HG03135 (cell line): Measurements from ENCODE around the gene PTPRT.

Experiments used
- ATAC-seq: cut with Tn5 transposase; IDR thresholded peaks from one replicate; pipeline ENCODE4 v1.9.1; 2021; ENCODE audit warnings: mild to moderate bottlenecking, moderate library complexity; ENCODE audit not compliant: unreplicated experiment

The PTPRT gene

GRCh38 chr20:43189554-43190331, at the start of gene PTPRT:
Gene PTPRT (minus strand): TSS chr20:43189906. CDS start chr20:43189733, 173 bp downstream.
- ATAC-seq: no peak

GRCh38 chr20:43238833-43239232, 49.1 kb upstream of the PTPRT start:
- no peak for ATAC-seq

GRCh38 chr20:43238266-43238665, 48.6 kb upstream of the PTPRT start:
- ATAC-seq: no peak

- no peak for ATAC-seq
Observed at GRCh38 chr20:43237651-43238168, 48.0 kb upstream of the PTPRT start.

- no peak for ATAC-seq
Observed at GRCh38 chr20:43235998-43236397, 46.3 kb upstream of the PTPRT start.

GRCh38 chr20:43231829-43232228, 42.1 kb upstream of the PTPRT start:
- ATAC-seq: no peak

- ATAC-seq: no peak
Observed at GRCh38 chr20:43229696-43230095, 40.0 kb upstream of the PTPRT start.

- no peak for ATAC-seq
Observed at GRCh38 chr20:43220612-43221011, 30.9 kb upstream of the PTPRT start.

- ATAC-seq: no peak
Observed at GRCh38 chr20:43210901-43211300, 21.2 kb upstream of the PTPRT start.

GRCh38 chr20:43209831-43210230, 20.1 kb upstream of the PTPRT start:
- no peak for ATAC-seq

GRCh38 chr20:43205699-43206098, 16.0 kb upstream of the PTPRT start:
- no peak for ATAC-seq

GRCh38 chr20:43202100-43202499, 12.4 kb upstream of the PTPRT start:
- ATAC-seq: no peak

GRCh38 chr20:43198607-43199006, 8.9 kb upstream of the PTPRT start:
- no peak for ATAC-seq

- no peak for ATAC-seq
Observed at GRCh38 chr20:43196243-43196642, 6.5 kb upstream of the PTPRT start.

- ATAC-seq: no peak
Observed at GRCh38 chr20:43194137-43194536, 4.4 kb upstream of the PTPRT start.

- no peak for ATAC-seq
Observed at GRCh38 chr20:43193443-43193842, 3.7 kb upstream of the PTPRT start.

GRCh38 chr20:43191946-43192863, 2.5 kb upstream of the PTPRT start:
- ATAC-seq: no peak

GRCh38 chr20:43191143-43191542, 1.4 kb upstream of the PTPRT start:
- ATAC-seq: no peak

GRCh38 chr20:43190332-43190953, 737 bp upstream of the PTPRT start:
- ATAC-seq: no peak

- ATAC-seq: no peak
Observed at GRCh38 chr20:43188861-43189553, 699 bp downstream of the PTPRT start.

GRCh38 chr20:43188234-43188653, 1.5 kb downstream of the PTPRT start:
- no peak for ATAC-seq
